NB4 (cell line): ENCODE results near the gene VAPB.

Source experiments
- MAX ChIP-seq: IDR thresholded peaks from 2 replicates; pipeline ENCODE4 v1.6.1; 2011; ENCODE audit warnings: low read depth, low read length
- POLR2A ChIP-seq: IDR thresholded peaks from 2 replicates; pipeline ENCODE4 v1.6.1; 2011; ENCODE audit warnings: mild to moderate bottlenecking; ENCODE audit not compliant: insufficient read length; ENCODE audit errors: extremely low read depth
- TF ChIP-seq, protein P1 (sequence below): IDR thresholded peaks from one replicate; pipeline ENCODE4 v1.5.1; 2012; ENCODE audit warnings: low read depth, low read length

DNA sequence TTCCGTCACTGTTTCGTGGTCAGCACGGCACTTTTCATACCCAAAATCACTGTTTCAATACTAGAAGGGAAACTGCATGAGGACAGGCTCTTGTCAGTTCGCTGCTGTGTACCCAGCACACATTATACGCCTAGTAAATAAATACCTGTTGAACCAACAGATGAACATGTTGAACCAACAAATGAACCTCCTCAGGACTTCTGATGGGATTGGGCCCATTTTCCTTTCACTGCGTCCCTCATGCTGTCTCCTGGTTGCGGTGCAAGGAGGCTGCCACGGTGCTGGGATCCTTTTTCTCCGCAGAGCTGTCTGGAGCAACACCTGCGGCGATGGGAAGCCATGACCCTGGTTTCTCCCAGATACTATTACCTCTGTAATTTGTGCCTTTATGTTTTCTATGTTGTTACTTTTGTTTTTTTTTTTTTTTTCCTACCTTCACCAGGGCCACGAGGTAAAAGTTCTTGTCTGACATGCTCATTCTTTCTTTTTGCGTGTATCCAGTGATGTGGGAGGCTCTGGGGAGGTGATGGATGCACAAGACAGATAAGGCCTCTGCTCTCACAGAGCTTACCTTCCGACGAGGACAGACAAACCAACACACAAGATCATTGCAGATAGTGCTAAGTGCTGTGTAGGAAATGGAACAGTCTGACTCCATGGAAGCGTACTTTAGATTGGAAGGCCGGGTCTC is 1.1 kb downstream of the VAPB start:
- no peak for TF ChIP-seq POLR2A
- TF ChIP-seq, protein P1, sequence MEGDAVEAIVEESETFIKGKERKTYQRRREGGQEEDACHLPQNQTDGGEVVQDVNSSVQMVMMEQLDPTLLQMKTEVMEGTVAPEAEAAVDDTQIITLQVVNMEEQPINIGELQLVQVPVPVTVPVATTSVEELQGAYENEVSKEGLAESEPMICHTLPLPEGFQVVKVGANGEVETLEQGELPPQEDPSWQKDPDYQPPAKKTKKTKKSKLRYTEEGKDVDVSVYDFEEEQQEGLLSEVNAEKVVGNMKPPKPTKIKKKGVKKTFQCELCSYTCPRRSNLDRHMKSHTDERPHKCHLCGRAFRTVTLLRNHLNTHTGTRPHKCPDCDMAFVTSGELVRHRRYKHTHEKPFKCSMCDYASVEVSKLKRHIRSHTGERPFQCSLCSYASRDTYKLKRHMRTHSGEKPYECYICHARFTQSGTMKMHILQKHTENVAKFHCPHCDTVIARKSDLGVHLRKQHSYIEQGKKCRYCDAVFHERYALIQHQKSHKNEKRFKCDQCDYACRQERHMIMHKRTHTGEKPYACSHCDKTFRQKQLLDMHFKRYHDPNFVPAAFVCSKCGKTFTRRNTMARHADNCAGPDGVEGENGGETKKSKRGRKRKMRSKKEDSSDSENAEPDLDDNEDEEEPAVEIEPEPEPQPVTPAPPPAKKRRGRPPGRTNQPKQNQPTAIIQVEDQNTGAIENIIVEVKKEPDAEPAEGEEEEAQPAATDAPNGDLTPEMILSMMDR = no peak
- no peak for TF ChIP-seq MAX
